Measurements from ENCODE around the gene RAX2.
"Not testable (repeated sequence)": the region's sequence is repeated elsewhere in the genome, so short reads cannot be mapped to it uniquely, and the experiment has no call there.

RAX2 gene

DNA sequence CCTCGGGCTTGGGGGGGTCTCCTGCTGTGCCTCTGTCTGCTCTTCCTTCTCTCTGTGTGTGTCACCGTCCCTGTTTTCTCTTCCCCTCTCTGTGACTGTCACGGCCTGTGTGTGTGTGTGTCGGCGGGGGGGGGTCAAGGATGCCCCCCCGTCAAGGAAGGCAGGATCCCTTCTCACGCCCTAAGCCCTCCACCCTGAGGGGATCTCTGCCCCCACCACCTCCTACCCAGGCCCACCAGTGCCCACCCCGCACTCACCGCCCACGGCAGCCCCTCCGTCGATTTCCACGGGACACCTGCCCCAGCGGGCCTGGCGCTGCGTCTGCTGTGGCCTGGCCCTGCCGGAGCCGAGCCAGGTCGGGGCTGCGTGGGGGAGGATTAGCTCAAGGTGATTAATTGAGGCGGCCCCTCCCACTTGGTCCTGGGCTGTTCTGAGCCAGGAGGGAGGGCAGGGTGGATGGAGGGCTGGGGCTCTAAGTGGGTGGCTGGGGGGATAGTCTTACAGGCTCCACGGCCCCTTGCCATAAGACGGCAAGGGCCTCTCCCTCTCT is at the start of gene RAX2:
RAX2 (minus strand) TSS at position 323 of the 550 bp plus-strand sequence. CDS start 486 bp downstream, outside the sequence.
- DNase-seq = no peak

DNA sequence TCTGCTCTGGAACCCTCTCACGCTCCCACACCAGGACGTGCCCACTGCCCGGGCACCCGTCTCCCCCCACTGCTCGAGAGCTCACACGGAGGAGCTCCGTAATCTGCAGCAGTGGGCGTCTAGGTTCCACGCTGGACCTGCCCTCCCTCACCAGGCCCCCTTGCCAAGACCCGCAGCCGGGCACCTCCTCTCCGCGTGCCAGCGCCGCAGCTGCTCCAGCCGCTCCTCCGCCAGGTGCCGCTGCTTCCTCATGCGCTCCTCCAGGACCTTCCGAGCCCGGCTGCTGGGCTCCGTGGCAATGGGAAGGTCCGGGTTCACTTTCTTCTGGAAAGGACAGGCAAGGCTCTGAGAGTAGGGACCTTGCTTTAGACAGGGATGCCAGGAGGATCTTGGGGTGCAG is 49.1 kb upstream of the RAX2 start:
- no peak for DNase-seq

DNA sequence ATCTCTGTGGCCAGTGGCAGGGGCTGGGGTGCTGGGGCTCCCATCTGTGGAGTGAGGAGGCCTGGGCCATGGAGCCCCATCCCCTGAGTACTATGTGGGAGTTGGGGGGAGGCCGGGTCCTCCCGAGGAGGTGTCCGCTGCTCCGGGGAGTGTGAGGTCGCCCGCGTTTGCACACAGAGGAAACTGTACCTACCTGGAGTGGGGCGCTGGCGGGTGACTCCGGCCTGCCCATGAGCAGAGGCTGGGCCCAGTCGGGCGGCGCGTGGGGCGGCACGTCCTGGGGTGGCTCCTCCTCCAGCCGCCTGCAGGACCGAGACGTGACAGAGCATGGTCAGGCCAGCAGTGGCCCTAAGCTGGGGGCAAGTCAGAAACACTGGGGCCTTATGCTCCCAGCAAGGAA is 48.0 kb upstream of the RAX2 start:
- no peak for DNase-seq

DNA sequence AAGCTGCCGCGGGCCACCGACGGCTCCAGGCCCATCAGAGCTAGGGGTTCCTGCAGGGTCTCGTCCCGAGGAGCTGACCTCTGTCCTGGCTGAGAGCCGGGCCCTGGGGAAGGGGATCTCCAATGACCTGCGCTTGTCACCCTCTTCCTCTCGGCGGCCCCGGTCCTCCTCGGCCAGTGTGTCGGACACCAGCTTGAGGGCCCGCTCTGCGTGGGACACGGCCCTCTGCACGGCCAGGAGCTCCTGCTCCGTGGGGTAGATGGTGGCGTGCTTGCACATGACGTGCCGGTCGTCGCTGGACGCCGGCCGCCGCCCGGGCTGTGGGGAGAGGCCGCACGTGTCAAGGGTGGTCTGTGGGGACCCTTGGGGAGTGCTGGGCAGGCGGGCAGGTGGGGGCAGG is 46.9 kb upstream of the RAX2 start:
- DNase-seq = no peak

DNA sequence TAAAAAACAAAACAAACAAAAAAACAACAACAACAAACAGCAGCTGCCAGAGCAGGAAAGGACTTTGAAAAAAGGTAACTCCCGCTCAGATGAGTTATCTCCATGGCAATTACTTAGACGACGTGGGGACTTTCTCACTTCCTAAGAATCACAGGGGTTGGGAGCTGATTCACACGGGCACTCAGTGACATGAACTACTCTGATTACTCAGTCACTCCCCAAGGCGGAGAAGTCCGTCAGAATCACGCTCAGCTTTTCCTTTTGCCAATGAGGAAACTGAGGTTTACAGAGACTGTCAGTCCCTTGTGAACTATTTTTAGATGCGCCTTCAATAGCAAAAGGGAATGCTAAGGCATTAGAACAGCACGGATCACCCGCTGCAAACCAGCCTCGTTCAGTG is 46.4 kb upstream of the RAX2 start:
- DNase-seq = no peak

DNA sequence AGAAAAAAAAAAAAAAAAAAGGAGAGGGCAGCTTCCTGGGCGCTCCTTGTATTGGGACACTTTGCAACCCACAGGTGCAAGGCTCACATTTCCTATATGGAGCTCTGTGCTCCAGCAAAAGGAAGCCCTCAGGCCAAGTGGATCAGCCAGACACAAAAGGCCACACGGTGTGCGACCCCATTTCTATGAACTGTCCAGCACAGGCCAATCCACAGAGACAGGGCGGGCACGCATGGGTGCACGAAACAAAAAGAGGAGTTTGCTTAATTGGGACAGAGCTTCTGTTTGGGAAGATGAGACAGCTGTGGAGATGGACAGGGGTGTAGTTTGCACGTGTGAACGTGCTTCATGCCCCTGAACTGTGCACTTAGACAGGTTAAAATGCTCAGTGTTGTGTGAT is 45.7 kb upstream of the RAX2 start:
- no peak for DNase-seq

DNA sequence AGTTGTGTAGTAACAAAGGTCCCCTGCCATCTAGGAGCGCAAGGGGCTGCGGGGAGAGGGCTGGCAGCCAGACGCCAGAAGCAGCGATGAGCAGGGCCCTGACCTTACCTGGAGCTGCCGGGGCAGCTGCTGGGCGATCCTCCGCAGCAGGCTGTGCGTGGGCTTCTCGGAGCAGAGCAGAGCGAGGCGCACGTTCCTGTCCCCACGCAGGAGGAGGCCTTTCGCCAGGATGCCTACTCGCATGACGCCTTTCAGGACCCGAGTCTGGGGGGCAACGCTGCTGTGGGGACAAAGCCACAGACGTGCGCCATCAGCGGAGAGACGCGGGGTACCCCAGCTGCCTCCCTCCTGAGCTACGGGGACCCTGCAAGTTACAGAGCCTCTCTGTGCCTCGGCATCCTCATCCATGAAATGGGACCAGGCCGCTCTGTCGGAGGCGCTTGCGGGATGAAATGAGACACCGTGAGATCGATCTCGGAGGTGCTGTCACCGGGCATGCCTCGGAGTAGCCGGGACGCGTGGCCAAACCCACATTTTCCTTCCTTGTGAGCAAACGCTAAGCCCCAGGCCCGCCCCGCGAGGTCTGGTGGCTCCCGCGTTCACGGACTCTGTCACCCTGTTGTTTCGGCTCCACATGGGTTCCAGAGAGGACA is 44.7 kb upstream of the RAX2 start:
- no peak for DNase-seq

DNA sequence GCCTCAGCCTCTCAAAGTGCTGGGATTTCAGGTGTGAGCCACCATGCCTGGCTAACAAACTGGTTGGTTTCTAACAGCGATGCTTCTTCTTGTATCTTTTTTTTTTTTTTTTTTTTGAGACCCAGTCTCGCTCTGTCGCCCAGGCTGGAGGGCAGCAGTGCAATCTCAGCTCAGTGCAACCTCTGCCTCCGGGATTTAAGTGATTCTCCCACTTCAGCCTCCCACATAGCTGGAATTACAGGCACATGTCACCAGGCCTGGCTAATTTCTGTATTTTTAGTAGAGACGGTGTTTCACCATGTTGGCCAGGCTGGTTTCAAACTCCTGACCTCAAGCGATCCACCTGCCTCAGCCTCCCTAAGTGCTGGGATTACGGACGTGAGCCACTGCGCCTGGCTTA is 44.1 kb upstream of the RAX2 start:
- DNase-seq = not testable (repeated sequence)

DNA sequence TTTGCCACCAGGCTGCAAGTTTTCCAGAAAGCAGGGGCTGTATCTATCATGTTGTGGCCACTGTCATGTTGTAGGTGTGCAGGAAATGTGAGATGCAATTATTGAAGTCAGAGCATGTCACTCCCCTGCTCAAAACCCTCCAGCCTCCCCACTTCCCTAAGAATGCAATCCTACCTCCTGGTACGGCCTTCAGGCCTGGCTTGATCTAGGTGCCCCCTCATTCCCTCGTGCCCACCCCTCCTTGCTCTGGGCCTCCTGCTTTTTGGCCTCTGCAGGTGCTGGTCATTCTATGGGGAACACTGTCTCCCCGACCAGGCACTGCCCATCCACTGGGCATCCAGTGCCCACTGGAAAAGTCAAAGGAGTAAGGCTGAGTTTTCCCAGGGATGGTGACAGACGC is 42.6 kb upstream of the RAX2 start:
- no peak for DNase-seq

DNA sequence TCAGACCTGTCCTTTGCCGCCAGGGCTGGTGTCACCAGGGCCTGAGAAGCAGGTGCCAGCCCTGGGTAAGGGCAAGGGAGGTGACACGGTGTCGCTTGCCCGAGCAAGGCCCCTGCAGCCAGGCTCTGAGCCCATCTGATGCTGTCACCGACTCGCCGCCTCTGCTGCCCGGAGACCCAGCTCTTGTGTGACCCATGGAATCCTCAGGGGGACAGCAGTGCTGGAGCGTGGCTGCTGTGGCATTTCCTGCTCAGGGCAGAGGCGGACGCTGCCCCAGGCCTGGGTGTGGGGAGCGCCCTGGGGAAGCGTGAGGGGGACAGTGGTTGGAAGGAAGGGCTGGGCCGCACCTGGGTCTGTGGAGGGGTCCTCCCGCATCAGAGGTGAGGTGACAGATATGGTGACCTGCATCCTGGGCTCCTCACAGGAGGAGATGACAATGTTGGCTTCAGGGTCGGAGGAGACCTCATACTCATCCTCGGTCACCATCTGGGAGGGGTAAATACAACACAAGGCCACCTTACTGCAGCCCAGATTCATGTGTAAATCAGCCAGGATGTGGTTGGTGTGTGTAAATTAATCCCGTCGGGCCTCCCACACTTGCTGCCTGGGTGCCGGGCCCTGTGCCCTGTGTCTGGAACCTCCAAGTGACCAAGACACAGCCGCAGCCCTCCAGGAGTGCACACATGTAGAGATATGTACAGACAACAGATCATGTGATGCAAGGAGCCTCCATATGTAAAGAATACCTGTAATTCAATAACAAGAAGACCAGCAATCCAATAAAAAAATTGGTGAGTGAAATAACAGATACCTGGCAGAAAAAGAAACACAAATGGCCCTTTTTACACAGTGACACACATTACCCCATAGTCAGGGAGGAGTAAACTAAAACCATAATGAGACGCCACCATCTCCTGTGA is 41.7 kb upstream of the RAX2 start:
- DNase-seq = no peak

DNA sequence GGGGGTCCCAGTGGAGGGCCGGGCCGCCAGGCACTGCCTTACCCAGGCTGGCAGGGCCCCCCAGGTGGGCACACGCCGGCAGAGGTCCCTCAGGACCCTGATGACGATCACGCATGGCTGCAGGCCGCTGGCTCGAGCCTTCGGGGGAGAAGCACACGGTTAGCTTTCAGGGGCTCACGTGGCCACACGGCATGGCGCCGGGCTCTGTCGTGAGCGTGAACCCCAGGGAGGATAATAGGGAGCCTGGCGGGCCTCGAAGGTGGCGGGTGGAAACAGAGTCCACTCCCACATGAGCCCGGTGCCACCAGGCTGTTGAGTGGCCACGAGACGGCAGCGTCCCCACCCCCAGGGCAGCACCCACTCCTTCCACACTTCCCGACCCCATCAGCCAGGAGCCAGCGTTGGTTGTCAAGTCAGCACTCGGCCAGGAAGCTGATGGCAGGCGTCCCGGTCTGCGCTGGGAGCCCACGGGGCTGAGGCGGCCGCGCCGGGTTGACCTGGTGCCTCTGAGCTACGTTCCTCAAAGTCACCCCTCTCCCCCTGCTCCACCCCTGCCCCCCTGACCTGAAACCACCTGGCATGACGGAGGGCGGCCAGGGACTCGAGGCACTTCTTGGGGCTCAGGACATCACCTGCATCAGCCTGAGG is 38.8 kb upstream of the RAX2 start:
- DNase-seq = no peak

DNA sequence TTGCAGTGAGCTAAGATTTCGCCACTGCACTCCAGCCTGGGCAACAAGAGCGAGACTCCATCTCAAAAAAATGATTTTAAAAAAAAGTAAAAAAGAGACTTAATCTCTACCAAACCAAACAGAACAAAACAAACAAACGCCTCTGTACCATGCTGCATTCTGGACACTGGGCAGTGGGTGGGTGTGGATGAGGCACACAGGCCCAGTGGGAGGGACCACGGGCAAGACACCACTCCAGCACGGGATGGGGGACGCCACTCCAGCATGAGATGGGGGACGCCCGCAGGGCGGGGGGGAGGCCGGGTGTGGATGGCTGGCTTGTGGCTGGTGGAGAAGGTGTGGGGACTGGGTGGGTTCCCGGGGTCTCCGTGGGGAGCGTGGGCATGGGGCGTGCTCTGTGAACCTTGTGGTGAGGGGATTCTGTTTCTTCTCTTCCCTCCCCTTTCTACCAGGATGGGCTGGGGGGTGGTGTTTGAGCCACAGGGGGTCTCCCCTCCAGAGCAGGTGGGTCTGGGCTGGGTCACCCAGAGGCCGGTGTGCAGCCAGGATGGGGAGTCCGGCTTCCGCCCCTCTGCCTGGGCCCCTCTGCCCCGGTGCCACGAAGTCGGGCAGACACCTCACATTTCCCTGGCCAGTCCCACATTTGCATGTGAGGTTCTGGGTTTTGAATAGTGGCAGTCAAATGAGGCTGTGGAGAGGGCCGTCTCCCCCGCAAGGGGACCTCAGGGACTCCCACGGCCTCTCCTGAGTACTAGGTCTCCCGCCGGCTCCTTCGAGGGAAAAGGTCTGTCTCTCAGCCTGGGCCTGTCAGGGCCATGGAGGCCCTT is 38.1 kb upstream of the RAX2 start:
- no peak for DNase-seq

DNA sequence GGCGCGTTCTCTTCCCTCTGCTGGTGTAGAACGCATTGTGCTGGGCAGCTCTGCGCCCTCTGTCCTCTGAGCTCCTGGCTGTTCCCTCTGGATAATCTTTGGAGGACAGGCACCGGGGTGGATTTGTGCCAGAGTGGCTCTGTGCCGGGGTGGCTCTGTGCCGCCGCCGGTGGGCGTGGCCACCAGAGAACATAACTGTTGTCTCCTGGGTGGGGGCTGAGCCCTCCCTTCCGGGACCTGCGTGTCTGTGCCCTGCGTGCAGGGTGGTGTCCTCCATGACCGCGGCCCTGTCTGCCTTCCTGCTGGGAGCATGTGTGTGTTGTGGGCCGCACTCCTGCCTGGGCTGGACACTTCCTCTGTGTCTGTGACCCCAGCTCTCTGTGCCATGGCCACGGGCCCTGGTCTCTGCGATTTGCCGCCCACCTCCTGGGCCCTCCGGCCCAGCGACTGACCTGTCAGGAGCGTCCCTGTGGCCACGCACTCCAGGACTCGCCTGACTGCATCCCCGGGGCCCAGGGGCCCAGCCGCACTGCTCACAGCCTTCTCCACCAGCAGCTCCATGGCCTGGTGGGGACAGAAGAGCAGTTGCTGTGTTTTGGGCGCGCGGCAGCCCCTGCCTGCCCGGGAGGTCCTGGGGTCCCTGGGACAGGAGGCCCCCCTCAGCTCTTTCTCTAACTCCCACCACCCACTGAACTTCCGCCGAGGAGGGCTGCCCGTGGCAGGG is 36.6 kb upstream of the RAX2 start:
- no peak for DNase-seq

DNA sequence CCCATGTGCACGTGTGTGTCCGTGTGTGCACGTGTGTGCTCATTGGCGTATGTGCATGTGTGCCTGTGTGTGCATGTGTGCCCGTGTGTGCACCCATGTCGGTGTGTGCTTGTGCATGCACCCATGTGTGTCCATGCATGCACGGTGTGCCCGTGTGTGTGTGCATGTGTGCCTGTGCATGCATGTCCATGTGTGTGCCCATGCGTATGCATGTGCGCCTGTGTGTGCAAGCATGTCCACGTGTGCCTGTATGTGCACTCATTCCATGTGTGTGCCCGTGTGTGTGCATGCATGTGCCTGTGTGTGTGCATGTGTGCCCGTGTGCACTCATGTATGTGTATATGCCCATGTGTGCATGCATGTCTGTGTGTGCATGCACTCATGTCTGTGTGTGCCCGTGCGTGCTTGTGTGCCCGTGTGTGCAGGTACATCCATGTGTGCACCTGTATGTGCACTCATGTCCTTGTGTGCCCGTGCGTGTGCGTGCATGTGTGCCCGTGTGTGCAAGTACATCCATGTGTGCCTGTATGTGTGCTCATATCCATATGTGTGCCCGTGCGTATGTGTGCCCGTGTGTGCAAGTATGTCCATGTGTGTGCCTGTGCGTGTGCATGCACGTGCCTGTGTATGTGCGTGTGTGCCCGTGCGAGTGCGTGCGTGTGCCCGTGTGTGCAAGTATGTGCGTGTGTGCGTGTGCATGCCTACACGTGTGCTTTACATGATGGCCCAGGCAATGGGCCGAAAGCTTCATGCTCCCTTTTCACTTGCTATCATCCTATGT is 35.7 kb upstream of the RAX2 start:
- no peak for DNase-seq

DNA sequence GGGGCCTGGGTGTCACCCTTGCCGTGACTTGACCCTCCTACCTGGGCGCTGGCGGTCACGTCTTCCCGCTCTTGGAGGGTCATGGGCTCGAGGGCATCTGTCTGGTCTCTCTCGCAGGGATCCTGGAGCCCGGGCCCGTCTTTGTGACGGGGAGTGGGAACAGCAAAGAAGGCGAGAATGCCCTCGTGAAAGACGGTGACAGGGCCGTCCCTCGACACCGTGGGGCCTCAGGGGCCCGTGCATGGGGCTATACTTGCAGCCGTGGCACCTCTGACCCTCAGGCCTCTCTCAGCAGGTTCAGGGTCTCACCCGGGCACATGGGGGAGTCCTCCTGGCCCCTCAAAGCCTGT is 35.1 kb upstream of the RAX2 start:
- no peak for DNase-seq

DNA sequence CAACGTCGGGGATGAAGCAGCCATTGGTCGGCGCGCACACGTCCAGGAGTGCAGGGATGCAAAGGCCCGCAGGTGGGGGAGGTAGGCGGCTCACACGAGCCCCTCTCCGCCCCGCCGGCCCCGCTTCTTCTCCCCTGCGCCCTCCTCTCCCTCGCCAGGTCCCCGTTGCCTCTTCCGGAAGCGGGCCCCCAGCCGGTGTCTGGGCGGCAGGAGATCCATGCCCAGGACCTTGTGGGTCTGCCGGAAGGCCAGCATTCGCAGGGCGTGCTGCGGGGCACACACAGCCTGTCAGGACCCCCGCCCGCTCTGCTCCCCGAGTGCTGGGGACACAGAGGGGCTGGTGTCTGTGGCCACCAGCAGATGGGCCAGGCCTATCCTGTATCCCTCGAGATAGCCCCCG is 33.8 kb upstream of the RAX2 start:
- DNase-seq = no peak

DNA sequence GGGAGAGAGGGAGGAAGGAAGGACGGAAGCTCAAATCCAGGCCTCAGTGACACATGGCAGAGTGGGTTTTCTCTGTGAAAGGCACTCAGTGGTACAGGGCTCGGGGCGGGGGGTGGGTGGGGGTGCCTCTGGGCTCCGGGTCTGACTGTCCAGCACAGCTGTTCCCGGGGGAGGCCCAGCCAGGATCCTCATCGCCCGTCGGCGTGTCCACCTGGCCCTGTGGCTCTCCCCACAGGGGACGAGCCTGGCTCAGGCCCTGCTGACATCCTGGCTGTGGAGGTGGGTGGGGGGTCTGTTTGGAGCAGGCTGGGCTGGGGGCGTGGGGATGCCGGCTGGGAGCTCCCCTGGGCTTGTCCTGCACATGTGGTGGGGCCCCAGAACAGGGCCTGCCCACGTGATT is 32.4 kb upstream of the RAX2 start:
- DNase-seq = no peak

DNA sequence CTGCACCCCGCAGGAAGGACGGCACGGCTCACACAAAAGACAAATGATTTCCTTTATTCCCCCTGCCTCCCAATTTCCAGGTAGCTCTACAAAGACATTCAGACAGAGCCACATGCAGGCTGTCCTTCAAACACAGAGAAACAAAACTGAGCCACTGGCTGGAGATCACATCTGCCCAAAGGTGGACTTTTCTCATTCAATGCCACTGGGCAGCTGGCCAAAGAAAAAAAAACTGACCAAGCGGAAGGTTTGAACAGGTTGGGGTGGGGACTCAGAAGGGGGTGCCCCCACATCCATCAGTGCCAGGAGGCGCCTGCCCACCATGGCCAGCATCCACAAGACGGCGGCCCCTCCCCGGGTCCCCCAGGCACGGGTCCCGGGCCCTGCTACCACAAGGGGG is 32.0 kb upstream of the RAX2 start:
- no peak for DNase-seq

DNA sequence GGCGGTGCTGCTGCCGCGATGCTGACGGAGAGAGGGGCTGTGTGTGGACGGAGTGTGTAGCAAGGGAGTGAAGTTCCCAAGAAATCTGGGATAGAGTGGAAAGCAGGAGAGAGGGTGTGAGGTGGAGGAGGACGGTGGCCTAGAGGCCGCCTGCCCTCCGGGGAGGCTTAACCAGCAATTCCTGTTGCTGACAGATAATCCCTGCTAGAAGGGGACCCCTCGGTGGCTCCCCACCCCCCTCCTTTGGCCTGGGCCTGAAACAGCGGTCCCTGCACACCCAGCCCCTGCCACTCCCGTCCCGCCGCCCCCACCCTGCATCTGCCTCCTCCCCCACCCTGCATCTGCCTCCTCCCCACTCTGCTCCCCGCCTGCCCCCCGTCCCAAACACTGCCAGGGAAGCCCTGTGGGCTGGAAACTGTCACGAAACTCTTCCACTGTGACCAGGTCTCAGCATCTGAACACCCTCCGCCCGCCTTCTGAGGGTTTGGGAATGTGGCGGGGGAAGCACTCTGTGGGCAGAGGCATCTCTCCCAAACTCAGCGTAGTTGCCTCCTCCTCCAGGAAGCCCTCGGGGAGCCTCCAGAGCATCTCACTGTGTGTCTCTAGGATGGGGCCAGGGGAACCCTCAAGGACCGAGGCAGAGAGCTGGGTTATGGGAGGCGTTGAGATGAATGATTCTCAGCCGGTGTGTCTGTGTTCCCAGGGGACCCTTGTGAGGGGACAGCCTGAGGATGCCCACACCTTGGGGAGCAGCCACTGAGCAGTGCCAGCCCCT is 31.3 kb upstream of the RAX2 start:
- no peak for DNase-seq

DNA sequence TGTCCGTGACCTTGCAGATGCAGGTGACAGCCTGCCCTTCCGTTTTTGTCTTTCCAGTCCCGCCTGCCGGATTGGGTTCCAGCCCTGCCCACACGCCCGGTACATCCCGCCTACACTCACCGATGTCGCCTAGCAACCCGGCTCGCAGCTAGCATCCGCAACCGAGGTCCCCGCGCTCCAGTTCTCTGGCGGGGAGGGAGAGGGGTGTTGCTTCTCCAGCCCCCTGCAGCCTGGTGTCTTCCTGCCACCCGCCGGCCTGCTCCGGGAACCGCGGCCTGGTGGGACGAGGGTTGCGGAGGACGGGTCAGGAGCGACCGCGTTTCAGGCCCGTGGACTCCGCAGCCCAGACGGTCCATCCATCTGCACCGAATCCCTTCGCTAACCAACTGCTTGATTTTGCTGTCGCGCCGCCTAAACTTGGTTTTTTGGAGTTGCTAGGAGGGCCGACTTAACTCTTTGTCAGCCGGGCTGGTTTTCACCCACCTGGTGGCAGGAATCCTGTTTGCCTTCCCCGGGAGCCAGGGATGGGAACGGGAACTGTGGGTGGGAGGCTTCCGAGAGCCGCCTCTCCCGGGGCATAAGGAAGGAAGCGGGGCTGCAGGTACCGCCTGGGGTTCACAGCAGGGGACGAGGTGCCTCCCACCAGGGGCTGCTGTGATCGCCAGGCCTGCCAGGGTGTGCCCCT is 29.5 kb upstream of the RAX2 start:
- DNase-seq = no peak

Data from hematopoietic multipotent progenitor cell treated with erythropoietin and hydrocortisone succinate and interleukin-3 and kit ligand, for 6 days (in vitro differentiated cells).